Activated CD4-positive, alpha-beta T cell treated with anti-CD3 and anti-CD28 coated beads, Interleukin-2, Interleukin-4, amounts not matched to agents 100 ng/mL and 50 ng/mL, durations not matched to agents 16 hours and 8 hours (primary cell): Measurements from ENCODE around the gene PGLYRP2.

Experiments
- DNase-seq: peaks from one replicate; pipeline ENCODE4 v3.0.0-alpha.2; 2020; ENCODE audit warnings: low spot score

The PGLYRP2 gene

GRCh38 chr19:15425321-15425950 is 53.9 kb downstream of the PGLYRP2 start:
- no peak for DNase-seq

DNA sequence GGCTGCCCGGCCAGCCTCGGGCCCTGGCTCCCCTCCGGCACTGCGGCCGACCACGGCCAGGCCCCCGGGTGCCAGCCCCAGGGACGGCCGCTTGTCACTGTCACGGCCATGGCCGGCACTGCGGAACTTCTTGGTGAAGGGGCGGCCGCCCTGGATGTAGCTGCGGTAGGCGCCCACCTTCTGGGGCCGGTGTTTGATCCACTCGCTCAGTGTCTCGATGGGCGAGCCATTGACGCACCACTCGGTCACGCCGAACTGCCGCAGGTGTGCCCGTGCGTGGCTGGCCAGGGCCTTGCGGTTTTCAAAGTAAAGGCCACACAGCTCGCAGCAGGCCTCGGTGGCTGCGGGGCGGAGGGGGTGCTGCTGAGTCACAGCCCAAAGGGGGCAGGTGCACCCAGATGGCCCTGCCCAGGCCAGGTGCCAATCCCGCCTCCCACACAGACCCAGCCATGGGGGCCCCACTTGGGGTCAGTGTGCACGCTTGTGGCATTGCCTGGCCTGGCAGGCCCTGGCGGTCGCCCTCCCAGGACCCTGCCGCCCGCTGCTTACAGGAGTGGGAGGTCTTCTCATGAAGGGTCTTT is 54.5 kb downstream of the PGLYRP2 start:
- no peak for DNase-seq

DNA sequence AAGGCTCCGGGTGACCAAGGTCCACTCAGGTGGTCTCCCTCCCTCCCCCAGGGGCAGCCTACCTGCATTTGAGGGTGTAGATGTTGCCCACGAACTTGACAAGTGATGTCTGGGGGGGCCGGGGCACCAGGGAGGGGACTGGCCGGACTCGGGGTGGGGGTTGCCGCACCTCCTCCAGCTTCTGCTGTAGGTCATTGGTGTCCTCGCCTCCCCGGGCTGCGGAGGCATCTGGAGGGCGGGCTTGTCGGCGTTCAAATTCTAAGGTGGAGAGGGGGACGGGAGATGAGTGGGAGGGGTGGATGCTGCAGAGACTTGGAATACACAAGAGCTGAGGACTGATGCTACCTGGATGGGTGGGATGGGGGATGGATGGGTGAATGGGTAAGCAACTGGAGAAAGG is 55.2 kb downstream of the PGLYRP2 start:
- no peak for DNase-seq

DNA sequence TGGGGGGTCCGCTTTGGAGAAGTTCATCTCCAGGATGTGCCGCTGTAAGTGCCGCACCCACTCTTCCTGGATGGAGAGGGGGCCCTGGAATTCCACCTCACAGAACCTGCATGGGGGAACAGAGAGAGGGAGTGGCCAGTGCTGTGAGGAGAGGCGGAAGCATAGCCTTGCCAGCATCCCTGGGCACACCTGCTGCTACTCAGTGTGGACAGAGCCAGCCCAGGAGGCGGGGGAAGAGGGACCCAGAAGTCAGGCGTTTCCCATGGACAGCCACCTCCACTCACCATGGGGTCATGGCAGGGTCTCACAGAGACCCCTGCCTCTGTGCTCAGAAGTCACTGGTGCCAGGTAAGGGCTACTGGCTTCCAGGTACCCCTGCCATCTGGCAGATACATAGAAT is 56.2 kb downstream of the PGLYRP2 start:
- DNase-seq = no peak

DNA sequence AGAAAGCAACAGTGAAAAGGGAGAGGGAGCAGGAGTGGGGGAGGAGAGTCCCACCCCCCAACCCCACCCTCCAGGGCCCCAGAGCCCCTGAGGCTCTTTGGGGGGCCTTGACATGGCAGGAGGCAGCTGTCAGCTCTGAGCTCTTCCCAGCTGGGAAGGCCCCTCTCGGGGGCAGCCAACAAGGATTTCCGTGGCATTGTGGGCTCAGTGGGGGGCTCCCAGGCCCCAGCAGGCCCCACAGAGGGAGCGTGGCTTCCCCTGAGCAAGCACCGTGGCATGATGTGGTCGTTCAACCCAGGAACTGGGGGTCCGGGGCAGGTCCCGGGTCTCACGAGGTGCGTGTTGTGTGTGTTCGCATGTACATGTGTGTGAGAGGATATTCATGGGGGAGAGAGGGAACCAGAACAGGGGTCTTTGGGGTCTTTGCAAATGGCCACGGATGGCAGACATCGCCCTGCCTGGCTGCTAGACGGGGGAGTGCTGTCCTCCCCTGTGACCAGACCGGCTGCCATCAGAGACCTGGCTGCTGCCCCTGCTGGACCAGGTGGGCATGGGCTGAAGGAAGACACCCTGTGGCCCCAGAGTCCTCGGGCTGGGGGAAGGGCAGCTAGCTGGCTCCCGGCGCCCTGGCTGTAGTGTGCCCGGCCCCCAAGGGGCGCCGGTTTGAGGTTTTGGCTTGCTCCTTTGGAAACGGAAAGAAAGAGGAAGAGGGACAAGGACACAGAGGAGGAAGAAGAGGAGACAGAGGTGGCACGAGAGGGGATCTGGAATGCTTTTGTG is 56.8 kb downstream of the PGLYRP2 start:
- DNase-seq = no peak

GRCh38 chr19:15421721-15422260 is 57.5 kb downstream of the PGLYRP2 start:
- DNase-seq = no peak

DNA sequence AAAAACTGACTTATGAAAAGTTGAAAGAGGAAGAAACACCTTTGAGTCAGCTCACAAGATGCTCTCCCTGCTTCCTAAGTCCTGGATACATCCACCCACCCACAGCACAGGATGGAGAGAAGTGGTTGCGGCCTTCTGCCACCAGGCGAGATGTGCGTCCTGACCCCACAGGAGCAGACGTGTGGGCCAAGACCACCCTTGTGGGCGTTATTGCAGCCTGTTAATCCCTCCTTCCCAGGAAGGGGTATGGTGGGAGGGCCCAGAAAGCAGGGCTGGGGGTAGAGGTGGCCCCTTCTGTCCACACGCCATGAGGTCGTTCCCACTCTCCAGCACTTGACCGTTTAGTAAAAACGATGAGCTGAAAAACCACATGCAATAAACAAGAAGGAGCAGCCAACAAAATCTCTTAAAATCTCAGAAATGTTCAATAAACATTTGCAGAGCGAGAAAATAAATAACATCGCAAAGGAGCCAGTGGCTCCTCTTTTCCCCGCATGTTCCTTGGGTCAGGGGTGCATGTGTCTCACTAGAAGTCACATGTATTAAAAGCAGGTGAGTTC is 58.1 kb downstream of the PGLYRP2 start:
- DNase-seq = no peak

- peak; percentile 17 for DNase-seq
Observed at GRCh38 chr19:15419413-15420025, 59.8 kb downstream of the PGLYRP2 start.
